ENCODE measurements around the gene ZZZ3.

- TF ChIP-seq, protein P1, sequence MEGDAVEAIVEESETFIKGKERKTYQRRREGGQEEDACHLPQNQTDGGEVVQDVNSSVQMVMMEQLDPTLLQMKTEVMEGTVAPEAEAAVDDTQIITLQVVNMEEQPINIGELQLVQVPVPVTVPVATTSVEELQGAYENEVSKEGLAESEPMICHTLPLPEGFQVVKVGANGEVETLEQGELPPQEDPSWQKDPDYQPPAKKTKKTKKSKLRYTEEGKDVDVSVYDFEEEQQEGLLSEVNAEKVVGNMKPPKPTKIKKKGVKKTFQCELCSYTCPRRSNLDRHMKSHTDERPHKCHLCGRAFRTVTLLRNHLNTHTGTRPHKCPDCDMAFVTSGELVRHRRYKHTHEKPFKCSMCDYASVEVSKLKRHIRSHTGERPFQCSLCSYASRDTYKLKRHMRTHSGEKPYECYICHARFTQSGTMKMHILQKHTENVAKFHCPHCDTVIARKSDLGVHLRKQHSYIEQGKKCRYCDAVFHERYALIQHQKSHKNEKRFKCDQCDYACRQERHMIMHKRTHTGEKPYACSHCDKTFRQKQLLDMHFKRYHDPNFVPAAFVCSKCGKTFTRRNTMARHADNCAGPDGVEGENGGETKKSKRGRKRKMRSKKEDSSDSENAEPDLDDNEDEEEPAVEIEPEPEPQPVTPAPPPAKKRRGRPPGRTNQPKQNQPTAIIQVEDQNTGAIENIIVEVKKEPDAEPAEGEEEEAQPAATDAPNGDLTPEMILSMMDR (IDR thresholded peaks at IDR 0.05): no peak
- no peak for TF ChIP-seq ZFX (IDR thresholded peaks at IDR 0.05; ENCODE audit: borderline replicate concordance)
These were observed 29.4 kb downstream of the ZZZ3 start for GRCh38 chr1:77652970-77653516.

Measured in 22Rv1 (cell line).